Right renal pelvis (tissue), 4 donors: ENCODE results near the gene POLG2. TPM values are rescaled to one million over a fixed set of nuclear protein-coding genes. Genes with fewer than 3 reads are reported as not detected.
"Not testable (repeated sequence)": the region's sequence is repeated elsewhere in the genome, so short reads cannot be mapped to it uniquely, and the experiment has no call there.

Experiments used
- DNase-seq, 4 donors: peaks; one replicate each; pipeline ENCODE4 v3.0.0-alpha.2; 2013; ENCODE audit warnings: low read depth in 4 of 4, low spot score in 3 of 4, missing footprints in 1 of 4
- polyA plus RNA-seq, 4 donors: library from polyadenylated mRNA; unstranded; fragments of 120-200 nt; gene quantifications; one replicate each; pipeline ENCODE4 v1.2.1, GENCODE V29; 2013; ENCODE audit not compliant: insufficient read length in 4 of 4

The POLG2 gene
- polyA plus RNA-seq, 4 donors = 24.5 to 35.1 (median 28.5) TPM

DNA sequence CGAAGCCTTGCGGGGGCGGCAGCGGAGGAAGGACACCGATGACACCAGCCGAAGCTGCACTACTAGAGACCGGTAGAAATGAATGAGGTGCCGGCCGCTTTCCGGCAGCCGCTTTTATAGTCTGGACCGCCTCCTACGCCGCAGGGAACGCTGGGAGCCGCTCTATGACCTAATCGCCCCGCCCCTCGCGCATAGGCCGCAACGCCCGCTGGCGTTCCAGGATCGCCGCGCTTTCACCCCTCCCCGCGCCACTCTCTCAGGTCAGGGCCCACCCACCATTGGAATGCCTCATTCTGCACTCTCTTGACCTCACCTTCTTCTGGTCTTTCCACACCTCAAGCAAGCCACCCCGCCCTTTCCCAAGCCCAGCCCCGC lies 9.3 kb upstream of the POLG2 start, which contains the start of gene DDX5:
DDX5 (minus strand) TSS at position 89 of the 375 bp plus-strand sequence. CDS start 170 bp downstream, outside the sequence.
- peak; percentile 90 to 91 (median 91) for DNase-seq

DNA sequence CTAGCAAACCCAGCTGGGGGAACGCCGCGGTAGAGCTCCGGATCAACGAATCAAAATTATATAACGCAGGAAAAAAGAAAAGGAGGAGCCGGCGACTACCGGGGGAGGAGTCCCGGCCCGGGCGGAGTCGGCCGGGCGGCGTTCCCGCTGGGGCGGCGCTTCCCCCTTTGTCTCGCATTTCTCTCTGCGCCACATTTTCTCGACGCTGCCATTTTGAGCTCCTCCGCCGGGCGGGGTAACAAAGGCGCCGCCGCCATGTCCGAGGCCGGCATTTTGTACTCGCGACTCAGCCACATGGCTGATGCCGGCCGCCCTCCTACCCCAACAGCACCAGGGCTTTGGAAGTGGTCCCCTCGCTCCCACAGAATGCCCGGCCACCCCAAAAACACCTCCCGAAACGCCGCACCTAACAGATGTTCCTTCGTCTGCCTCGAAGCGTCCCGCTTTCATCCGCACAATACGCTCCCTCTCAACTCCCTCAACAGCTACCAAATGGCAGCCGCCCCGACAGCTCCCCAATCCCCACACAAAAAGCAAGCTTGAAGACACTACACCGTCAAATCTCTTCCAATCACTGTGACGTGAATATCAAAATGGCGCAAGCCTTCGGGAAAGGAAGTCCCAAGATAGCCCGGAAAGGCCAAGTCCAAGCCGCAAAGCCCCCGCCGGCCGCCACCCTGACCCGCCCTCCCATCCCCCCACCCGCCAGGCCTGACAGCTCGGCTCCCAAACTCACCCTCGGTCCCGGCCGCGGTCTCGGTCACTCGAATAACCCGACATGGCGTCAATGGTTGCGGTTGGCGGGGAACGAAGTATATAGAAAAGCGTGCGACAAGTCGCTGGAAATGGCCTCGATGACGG lies 8.7 kb upstream of the POLG2 start:
- DNase-seq = peak; percentile 87 to 89 (median 88)

DNA sequence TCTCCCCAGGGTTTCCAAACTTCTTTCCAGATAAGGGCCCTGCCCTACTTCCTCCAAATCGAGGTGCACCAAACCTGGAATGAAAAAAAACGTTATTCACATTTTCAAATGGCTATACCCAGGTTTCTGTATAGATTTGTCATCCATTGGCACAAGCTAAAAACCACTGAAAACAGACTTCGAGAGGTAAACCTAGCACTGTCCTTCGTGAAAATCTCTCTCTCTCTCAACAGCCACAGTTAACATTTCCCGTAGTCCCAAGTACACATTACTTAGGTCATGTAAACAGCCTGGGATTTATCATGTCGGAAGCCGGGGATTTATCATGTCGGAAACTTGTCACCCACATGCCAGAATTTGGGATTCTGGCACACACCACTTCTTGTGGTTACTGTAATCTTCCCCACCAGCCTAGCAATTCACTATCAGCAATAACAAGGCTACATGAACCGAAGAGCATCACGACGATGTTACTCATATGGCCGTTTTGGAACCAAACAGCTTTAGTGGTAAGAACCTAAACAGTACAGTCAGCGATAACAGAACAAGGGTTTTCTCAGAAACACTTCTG lies 8.0 kb upstream of the POLG2 start:
- DNase-seq = peak in 2 of 4 donors; percentile 22 to 28

DNA sequence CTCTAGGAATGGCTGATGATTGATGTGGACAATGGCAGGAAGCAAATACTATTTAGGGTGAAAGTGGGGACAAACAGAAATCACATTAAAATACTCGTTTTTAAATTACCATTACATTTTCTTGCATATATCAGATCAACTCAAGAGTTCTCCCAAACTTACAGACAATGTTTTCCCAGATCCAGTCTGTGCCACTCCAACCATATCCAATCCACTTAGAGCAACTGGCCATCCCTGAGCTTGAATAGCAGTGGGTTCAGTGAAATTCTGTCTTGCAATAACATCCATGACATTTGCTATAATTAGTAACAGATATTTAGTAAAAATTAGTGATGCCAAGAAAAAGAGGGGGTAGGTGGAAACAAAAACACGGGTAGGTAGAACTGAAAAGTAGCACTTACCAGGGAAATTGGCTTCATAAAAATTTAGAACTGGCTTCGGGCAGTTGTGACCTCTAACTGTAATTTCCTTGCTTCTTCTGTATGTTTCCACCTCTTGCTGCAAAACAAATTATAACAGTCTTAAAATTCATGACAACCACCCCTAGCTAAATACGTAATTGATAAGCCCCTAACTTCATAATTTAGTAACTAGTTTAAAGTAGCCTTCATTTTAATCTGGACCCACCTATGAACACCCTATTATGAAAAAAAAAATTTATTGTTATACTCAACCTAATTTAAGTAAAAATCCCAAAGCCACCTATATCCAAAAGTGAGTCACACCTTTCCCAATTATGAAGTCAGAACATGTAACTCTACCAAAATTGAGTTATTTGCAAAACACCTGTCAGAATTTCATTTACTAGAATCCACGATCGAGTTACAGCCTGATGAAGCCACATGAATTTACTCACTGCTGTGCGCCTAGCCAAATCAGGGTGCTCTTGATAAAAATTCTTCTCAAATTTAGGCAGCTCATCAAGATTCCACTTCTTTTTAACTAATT lies 7.2 kb upstream of the POLG2 start:
- no peak for DNase-seq

DNA sequence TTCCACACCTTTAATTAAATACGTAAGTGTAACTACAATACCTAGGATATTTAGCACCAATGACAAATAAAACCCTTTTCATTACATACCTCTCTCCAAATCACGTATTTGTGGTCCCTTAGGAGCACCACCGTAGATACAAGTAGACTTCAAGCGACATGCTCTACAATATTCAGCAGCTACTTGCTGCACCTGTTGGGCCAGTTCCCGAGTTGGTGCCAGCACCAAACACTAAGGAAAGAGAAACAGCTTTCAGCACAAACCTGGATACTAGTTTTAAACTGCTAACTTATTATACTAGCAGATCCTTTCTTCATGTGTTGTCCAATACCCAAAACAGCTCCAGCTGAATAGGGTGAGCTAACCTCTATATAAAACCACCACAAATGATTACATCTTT lies 6.5 kb upstream of the POLG2 start:
- DNase-seq = no peak

DNA sequence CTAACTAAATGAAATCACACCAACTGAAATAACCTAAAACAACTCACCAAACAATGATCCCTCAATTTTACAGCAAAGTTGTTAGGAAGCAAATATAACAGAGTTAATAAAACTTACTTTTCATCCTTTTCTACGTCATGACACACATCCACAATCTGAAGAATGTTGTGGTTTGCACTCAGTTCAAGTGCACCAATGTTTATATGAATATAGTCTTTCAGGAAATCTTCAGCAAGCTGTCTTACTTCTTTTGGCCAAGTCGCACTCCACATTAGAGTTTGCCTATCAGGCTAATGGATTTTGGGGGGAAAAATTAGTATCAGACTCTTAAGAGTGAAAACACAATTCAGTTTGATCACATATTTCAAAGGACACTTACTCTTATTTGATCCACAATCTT lies 6.0 kb upstream of the POLG2 start:
- no peak for DNase-seq

DNA sequence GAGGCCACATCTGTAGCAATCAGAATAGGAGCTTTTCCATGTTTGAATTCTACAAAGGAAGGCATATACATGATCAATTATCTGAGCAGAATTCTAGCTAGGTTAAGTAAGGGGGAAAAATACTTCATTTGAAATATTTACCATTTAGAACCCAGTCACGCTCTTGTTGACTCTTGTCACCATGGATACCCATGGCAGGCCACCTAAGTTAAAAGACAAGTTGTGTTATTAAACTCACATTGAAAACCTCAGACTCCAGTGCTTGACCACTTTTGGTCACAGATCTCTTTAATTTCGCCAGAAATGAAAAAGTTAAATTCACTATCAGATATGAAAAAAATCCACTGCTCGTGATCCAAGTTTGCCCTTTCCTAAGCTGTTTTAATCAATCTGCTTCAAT lies 5.2 kb upstream of the POLG2 start:
- DNase-seq = no peak

DNA sequence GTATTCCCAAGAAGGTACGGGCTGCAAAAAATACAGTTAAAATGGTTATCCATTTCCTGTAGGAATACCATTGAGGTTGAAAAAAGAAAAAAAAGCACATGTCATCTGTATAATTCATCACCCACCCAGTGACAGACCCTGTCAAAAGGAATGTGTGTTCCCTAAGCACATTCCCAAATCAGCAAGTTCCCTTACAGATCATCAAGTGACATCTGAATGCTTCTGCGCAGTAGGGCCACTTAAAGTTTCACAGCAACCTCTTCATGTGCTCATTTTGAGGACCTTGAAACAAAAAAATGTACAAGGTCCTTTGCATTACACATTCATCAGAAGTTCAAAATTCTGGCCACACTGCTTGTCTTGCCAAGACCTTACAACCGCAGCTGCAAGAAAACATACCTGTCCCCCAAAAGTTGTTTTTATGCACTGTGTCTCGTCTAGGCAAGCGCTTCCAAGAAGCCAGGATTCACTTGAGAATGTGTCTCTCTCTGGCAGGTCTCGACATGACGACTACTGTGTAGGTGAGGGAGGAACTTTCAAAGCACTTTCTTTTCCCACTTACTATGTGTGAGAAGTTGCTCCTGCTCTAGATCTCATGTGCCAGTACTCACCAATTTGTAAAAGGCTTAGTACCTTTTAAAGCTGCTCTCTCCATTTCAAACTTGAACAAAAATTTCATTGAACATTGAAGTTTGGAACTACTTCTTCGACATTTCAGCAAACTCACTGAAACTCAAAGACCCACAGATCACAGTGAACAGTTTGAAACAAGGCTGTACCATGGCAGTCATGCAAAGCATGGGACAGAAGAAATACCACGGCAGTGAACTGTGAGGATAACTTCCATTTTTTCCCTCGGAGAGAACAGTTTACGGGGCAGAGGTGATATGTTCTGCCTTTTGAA lies 4.3 kb upstream of the POLG2 start:
- DNase-seq = no peak

DNA sequence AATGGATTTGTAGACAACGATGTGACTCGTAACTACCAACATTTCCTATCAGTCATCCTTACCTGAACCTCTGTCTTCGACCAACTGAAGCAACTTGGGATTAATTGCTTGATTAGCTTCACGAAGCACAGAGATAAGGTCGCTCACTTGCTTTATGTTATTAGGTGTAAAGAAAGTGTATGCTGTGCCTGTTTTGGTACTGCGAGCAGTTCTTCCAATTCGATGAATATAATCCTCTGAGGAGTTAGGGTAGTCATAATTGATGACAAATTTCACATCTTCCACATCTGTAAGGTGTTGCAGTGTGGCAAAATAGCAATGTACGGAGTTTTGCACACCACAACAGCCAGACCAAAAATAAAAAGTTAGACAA lies 3.6 kb upstream of the POLG2 start:
- DNase-seq = no peak

DNA sequence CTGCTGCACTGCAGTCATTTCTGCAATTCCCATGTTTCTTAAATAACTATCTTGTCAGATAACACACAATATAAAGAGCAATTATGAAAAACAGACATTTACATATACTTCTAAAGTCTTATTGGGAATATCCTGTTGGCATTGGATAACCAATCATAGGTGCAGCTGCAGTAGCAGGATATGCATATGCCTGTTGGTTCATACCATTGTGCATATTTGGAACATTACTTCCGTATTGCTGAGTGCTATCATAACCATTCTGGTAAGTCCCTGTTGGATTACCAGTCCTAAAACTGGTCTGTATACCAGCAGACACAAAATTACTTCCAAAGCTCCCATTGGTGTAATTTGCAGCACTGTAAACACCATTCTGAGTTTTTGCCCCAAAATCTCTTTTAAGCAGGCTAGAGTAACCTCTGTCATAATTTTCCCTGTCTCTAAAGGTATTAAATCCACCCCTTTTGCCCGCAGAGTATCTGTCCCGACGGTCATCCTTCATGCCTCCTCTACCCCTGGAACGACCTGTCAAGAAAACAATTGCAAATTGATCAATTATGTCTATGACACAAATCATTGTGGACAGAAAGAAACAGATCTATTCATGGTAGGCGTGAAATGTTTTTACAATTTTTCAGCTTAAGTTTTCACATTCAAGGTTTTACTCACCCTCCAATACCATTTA lies 3.1 kb upstream of the POLG2 start:
- DNase-seq = no peak

DNA sequence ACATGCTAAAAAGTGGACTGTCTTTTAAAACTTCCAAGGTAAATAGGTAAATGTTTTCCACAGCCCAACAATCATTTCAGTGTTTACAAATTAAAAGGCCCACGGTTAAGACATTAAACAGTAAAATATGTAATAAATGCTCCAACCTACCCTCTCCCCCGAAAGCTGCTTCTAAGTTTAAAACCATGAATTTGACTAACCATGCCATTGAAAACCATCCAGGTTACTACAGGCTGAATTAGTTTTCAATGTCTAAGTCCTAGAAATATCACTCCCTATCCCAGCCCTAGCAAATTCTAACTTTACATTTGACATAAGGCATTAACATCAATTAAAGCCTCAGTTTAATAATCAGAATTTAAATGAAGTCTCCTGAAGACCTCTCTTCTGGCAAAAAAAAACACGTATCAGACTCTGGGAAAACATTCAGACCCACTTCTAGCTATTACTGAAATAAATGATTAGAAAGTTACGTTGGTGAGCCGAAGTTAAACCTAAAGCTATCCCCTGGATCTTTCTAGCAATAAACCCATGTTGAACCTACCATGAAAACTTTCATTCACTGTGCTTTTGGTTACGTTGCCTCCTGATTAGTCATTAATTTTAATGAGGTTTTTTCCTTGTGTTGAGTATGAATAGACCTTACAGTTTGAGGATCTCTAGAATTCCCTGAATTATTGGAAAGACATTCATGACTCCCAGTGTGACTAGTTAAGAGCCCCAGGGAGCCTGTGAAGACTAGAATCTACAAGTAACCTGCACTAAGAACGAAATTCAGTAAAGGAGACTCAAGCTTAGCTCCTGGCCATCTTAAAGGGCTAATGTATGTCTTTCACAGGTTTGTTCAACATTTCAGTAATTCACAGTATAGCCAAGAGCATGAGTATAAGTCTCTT lies 1.7 kb upstream of the POLG2 start:
- no peak for DNase-seq

DNA sequence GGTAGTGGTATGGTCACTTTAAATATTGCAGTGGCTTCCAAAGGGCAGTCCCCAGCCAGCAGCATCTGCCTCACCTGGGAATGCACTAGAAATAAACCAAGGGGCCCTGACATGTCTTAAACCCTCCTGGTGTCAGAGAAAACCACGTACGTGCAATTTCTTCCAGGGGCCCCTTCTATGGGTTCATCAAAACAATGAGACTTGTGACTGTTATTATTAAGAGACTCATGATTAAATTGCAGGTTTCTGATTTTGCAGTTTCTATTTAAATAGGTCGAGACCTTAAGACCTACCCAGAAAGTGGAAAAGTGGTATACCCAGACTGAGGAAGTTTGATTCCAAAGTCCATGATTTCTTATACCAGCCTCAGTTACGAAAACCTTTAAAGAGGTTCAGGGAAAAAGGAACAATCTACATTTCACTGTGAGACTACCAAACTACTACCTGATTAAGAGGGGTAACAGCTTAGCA lies 746 bp upstream of the POLG2 start:
- no peak for DNase-seq

DNA sequence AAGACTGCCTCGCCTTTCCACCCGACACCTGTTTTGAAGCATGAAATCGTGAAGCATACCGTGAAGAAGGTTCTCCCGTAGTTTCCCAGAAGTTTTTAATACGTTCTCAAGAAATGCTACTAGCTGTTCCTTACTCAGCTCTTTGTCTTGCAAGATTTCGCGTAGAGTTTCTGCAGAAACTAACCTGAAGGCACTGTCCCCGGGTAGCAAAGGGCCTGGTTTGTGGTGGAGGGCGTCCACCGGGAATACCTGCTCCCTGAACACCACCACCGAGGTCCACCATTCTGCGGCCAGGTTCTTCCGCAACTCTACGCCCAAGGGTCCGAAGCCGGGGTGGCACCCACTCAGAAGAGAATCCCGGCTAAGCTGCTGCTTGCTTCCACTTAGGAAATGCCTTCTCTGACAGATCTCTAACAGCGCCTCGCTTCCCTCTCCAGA lies 487 bp downstream of the POLG2 start:
- no peak for DNase-seq

DNA sequence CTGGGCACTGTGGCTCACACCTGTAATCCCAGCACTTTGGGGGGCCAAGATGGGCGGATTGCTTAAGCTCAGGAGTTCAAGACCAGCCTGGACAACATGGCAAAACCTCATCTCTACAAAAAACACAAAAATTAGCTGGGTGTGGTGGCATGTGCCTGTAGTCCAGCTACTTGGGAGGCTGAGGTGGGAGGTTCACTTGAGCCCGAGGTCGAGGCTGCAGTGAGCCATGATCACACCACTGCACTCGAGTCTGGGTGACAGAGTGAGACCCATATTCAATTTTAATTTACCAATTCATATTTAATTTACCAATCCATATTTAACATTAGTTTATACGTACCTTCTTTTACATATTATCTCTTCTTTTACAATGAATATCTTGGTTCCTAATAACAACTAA lies 1.6 kb downstream of the POLG2 start:
- DNase-seq = not testable (repeated sequence)

DNA sequence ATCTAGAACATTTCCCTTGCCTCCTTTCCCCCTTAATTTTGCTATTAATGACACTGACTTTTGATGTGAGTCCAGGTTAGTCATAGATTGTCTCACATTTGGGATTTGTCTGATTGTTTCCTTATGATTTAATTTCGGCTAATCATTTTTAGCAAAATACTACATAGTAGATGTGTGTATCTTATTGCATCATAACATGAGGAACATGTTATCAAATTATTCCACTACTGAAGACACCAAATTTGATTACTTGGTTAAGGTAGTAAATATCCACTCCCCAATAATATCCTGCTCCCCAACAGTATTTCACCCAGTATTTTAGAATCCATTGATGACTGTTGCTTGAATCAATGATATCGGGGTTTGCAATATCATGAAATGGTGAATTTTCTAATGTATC lies 2.7 kb downstream of the POLG2 start:
- no peak for DNase-seq

DNA sequence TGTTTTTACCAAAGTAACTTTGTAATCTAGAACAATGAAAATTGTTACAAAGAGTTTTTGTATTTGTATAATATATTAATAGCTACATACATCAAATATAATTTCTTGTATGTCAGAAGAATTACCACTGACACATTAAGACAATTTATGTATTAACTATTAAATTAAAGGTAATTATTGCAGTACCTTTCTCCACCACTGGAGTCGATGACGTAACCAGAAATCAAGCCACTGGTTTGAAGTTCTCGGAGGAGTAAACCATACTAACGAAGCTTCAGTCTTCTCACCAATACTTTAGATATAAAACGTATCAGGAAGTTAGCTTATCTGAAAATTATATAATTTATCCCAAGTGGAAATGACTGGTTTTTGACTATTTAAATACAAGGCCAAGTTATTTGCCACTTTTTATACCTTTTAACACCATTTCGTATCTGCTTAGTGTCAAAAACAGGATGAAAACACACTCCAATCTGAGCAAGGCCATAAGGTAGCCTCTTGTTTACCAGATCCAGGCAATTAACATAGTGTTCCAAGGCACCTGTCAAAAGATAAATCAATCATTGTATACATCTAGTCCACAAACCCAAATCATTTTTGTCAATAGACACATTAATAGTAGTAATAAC lies 4.3 kb downstream of the POLG2 start:
- DNase-seq = no peak

DNA sequence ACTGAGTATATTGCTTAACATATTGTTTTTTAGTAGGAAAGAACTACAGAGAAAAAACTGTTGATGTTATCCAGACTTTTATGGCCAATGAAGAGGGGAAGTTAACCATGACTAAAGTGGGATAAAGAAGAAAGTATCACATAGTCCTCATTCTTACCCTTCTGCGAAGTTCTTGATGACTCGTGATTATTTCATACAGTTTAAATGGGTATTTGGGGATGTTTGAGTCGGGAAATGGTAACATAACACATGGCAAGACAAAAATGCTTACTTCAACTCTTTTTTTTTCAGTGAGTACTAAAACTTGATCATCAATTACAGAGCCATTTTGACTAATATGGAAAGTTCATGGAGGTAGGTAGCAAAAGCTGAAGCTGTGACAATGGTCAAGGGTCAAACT lies 4.9 kb downstream of the POLG2 start:
- DNase-seq = no peak
